ENCODE data around the gene UROS.
A peak's percentile ranks its signal among the peaks of the same experiment; 100 is the strongest.

The UROS gene

DNA sequence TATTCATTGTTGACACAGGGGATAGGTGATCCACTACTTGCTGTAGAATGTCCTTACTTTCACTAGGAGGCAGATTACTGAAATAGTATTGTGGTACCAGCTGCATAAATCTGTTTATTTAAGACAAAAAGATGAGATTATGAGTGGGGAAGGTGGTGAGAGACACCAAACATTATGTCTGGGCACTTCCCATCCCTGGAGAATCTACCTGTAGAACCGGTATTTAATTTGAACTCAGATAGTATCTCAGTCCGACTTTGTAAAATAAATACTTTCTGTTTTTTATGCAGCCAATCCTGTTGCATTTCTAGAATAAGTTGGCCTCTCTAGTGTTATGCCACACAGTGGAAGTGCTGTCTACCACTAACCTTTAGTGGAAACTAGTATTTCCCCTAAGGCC lies 13.7 kb upstream of the UROS start:
- no peaks in the 10 kb centered on the region for H3K9me3 ChIP-seq (ENCODE audit: control insufficient read depth, insufficient read depth, low read length)
- no CpG with 5 or more reads among the region's 2 CpGs for WGBS (ENCODE audit: insufficient coverage, insufficient read length)
- DNase-seq (ENCODE audit: low read depth, low spot score): no peak
- H3K27me3 ChIP-seq (ENCODE audit: control insufficient read depth, insufficient read depth, low read length): no peaks in the 10 kb centered on the region
- peaks cover 11% of the 10 kb centered on the region for H3K36me3 ChIP-seq (ENCODE audit: control insufficient read depth, insufficient read depth, low read length)
- no peaks in the 10 kb centered on the region for H3K4me1 ChIP-seq (ENCODE audit: control insufficient read depth, insufficient read depth, low read length)
- H3K4me3 ChIP-seq (ENCODE audit: low read length): no peak overlapping the region
- H3K27ac ChIP-seq (ENCODE audit: low read length): no peak overlapping the region

DNA sequence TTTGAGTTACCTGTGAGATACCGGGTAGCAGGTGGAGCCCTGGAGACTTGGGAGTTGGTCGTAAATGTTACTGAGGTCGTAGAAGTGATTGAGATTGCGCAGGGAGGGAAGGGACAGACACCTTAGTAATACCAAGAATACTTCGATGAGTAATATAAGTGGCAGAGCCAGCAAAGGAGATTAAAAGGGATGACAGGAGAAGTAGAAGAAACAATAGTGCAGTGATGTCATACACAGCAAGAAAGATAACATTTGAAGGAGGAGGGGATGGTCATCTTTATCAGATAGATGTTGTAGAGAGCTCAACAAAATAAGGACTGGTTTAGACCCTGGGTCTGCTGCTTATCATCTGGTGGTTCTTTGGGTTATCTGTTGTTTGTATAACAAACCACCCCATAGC lies 5.3 kb upstream of the UROS start:
- no peak overlapping the region for H3K4me3 ChIP-seq (ENCODE audit: low read length)
- H3K4me1 ChIP-seq (ENCODE audit: control insufficient read depth, insufficient read depth, low read length): no peaks in the 10 kb centered on the region
- no peak overlapping the region for H3K27ac ChIP-seq (ENCODE audit: low read length)
- peaks cover 22% of the 10 kb centered on the region; the same call in 1 of the 2 replicates for H3K36me3 ChIP-seq (ENCODE audit: control insufficient read depth, insufficient read depth, low read length)
- no CpG with 5 or more reads among the region's 5 CpGs for WGBS (ENCODE audit: insufficient coverage, insufficient read length)
- no peaks in the 10 kb centered on the region for H3K27me3 ChIP-seq (ENCODE audit: control insufficient read depth, insufficient read depth, low read length)
- no peaks in the 10 kb centered on the region for H3K9me3 ChIP-seq (ENCODE audit: control insufficient read depth, insufficient read depth, low read length)
- DNase-seq (ENCODE audit: low read depth, low spot score): no peak

DNA sequence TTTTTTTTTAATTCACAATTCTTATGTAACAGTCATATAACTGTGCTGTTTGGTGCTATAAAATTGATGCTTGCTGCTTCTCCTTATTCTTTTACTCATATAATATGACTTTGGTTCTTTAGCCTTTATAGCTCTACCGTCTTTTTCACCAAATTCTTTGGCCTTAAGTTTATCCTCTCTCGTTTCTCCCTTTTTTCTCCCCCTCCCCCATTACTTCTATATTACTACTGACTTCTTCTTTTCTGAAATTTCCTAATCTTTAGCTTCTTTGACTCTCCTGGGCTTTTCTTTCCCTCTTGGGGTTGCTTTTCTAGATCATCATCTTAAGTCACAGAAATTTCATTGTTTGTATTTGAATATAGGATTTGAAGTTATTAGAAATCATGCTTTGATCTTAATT lies 4.1 kb upstream of the UROS start:
- H3K4me1 ChIP-seq (ENCODE audit: control insufficient read depth, insufficient read depth, low read length): no peaks in the 10 kb centered on the region
- WGBS (ENCODE audit: insufficient coverage, insufficient read length): 100% methylated on average over 1 of the region's 2 CpGs
- no peak overlapping the region for H3K27ac ChIP-seq (ENCODE audit: low read length)
- peaks cover 22% of the 10 kb centered on the region; the same call in 1 of the 2 replicates for H3K36me3 ChIP-seq (ENCODE audit: control insufficient read depth, insufficient read depth, low read length)
- H3K9me3 ChIP-seq (ENCODE audit: control insufficient read depth, insufficient read depth, low read length): no peaks in the 10 kb centered on the region
- H3K4me3 ChIP-seq (ENCODE audit: low read length): no peak overlapping the region
- H3K27me3 ChIP-seq (ENCODE audit: control insufficient read depth, insufficient read depth, low read length): no peaks in the 10 kb centered on the region
- DNase-seq (ENCODE audit: low read depth, low spot score): no peak

DNA sequence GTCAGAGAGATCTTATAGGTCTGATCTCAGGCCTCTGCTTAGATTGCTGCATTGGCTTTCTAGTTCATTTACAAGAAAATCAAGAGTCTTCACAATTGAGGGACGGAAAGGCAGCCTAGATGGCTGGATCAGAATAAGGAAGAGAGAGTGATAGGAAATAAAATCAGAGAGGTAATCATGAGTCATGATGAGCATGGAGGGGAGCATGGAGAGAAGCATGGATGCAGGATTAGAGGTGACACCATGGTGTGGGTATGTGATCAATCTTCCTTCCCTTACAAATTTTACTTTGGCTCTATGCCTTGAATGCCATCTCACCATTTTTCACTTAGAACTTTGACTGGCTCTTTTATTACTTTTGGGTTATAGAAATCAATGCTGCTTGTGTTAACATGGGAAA lies 1.7 kb upstream of the UROS start:
- WGBS (ENCODE audit: insufficient coverage, insufficient read length): no CpG with 5 or more reads among the region's 1 CpG
- DNase-seq (ENCODE audit: low read depth, low spot score): no peak
- peaks cover 15% of the 10 kb centered on the region; the same call in 1 of the 2 replicates for H3K36me3 ChIP-seq (ENCODE audit: control insufficient read depth, insufficient read depth, low read length)
- no peak overlapping the region for H3K27ac ChIP-seq (ENCODE audit: low read length)
- no peaks in the 10 kb centered on the region for H3K4me1 ChIP-seq (ENCODE audit: control insufficient read depth, insufficient read depth, low read length)
- no peaks in the 10 kb centered on the region for H3K9me3 ChIP-seq (ENCODE audit: control insufficient read depth, insufficient read depth, low read length)
- no peak overlapping the region; the same call in 1 of the 2 replicates for H3K4me3 ChIP-seq (ENCODE audit: low read length)
- no peaks in the 10 kb centered on the region for H3K27me3 ChIP-seq (ENCODE audit: control insufficient read depth, insufficient read depth, low read length)

DNA sequence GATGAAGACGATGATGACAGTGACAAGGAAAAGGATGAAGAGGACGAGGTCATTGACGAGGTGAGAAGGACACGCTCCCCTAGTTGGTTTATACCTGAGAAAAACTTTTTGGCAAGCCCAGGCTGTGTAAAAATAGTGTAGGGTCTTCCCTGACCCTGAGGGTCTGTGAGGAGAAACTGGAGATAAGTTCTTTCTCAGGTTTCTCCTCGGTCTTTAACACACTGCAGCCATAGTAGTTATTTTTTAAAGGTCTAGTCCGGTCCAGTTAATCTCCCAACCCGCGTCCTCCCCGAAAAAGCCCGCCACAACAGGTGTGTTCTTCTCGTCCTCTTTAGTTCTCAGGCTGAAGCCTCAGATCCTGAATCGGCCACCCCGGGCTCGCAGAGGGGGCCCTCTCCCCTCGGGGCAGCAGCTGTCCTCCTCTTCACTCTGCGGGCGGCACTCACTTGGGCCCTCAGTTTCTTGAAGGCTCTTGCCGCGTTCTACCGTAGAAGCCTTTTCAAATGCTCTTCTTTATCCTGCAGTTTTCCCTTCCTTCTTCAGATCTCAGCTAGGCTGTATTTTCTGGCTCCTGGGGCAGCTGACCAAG lies 699 bp upstream of the UROS start:
- H3K27ac ChIP-seq (ENCODE audit: low read length): no peak overlapping the region

DNA sequence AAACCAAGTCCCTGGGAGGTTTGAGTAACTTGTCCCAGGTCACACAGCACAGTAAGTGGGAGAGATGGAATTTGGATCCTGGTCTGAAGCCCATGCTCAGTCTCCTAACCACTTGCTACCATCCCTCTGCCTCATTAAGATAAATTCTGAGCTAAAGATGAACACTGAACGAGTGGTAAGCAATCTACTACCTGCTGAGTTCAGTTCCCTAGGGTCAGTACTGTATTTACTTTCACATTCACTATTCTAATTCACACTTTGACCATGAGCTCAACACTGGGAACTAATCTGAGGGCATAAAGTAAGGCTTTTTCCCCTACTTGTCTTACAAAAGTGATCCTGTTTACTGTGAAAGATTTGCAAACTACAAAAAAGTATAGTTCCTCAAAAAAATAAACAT lies 2.4 kb downstream of the UROS start:
- no CpG with 5 or more reads among the region's 1 CpG for WGBS (ENCODE audit: insufficient coverage, insufficient read length)
- DNase-seq (ENCODE audit: low read depth, low spot score): no peak
- H3K27ac ChIP-seq (ENCODE audit: low read length): no peak overlapping the region

More for the DNA sequence above, 699 bp upstream of the UROS start:
- H3K4me1 ChIP-seq (ENCODE audit: control insufficient read depth, insufficient read depth, low read length): no peaks in the 10 kb centered on the region
- H3K4me3 ChIP-seq (ENCODE audit: low read length): peak overlapping the region; percentile 55
- H3K36me3 ChIP-seq (ENCODE audit: control insufficient read depth, insufficient read depth, low read length): peaks cover 12% of the 10 kb centered on the region; the same call in 1 of the 2 replicates
- H3K27me3 ChIP-seq (ENCODE audit: control insufficient read depth, insufficient read depth, low read length): no peaks in the 10 kb centered on the region
- WGBS (ENCODE audit: insufficient coverage, insufficient read length): no CpG with 5 or more reads among the region's 20 CpGs
- no peaks in the 10 kb centered on the region for H3K9me3 ChIP-seq (ENCODE audit: control insufficient read depth, insufficient read depth, low read length)
- no peak for DNase-seq (ENCODE audit: low read depth, low spot score)

DNA sequence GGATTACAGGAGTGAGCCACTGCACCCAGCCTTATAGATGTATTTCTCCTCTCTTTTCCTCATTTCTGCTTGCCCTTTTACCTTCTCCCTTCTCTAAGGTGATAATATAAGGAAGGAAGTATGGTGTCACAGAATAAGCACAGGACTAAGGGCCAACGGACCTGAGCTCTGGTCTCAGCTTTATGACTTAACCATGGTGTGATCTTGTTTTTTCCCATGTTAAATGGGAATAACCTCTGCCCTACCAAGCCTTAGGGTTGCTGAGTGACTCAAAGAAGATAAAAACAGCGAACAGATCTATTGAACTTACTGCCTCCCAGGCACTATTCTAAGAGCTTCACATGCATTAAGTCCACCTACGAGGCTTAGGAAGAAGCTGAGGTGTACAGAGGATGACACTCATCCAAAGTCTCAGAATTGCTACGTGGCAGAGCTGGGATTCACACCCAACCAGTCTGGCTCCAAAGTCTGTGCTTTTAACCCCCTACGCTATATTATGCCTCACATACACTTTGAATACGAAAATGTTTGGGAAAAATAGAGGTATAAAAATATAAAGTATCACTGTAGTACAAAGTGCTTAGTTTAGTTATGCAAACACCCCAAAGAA lies 5.6 kb downstream of the UROS start:
- Histone ChIP-seq H3K9me3 (ENCODE audit: control insufficient read depth, insufficient read depth, low read length) (no peaks in the 10 kb centered on the region), H3K36me3 (ENCODE audit: control insufficient read depth, insufficient read depth, low read length) (peaks cover 2% of the 10 kb centered on the region; the same call in 1 of the 2 replicates), H3K4me3 (ENCODE audit: low read length) (no peak overlapping the region), H3K27ac (ENCODE audit: low read length) (no peak overlapping the region), H3K4me1 (ENCODE audit: control insufficient read depth, insufficient read depth, low read length) (no peaks in the 10 kb centered on the region), H3K27me3 (ENCODE audit: control insufficient read depth, insufficient read depth, low read length) (no peaks in the 10 kb centered on the region)
- DNase-seq (ENCODE audit: low read depth, low spot score): no peak
- no CpG with 5 or more reads among the region's 6 CpGs for WGBS (ENCODE audit: insufficient coverage, insufficient read length)

More for the DNA sequence above, 2.4 kb downstream of the UROS start:
- Histone ChIP-seq H3K4me3 (ENCODE audit: low read length) (no peak overlapping the region), H3K36me3 (ENCODE audit: control insufficient read depth, insufficient read depth, low read length) (no peaks in the 10 kb centered on the region), H3K9me3 (ENCODE audit: control insufficient read depth, insufficient read depth, low read length) (no peaks in the 10 kb centered on the region), H3K4me1 (ENCODE audit: control insufficient read depth, insufficient read depth, low read length) (no peaks in the 10 kb centered on the region), H3K27me3 (ENCODE audit: control insufficient read depth, insufficient read depth, low read length) (no peaks in the 10 kb centered on the region)

DNA sequence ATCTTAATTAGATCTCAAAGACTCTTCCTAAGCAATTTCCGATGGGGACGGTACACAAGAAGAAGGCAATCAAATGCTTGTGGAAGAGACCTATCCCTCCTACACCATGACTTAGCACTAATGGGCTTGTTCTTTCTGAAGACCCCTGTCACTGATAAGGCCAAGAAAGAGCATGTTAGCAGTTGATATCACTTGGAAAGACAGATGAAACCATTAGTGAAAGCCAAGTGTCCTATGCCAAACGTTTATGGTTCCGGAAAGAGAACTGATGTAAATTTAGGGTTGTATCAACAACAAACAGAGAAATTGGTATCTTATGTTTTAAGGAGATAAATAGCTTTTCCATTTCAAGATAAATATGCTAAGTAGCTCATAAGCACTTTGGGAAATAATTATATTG lies 6.5 kb downstream of the UROS start:
- H3K9me3 ChIP-seq (ENCODE audit: control insufficient read depth, insufficient read depth, low read length): no peaks in the 10 kb centered on the region
- H3K27ac ChIP-seq (ENCODE audit: low read length): no peak overlapping the region
- H3K4me3 ChIP-seq (ENCODE audit: low read length): no peak overlapping the region
- H3K36me3 ChIP-seq (ENCODE audit: control insufficient read depth, insufficient read depth, low read length): peaks cover 2% of the 10 kb centered on the region; the same call in 1 of the 2 replicates
- DNase-seq (ENCODE audit: low read depth, low spot score): no peak
- WGBS (ENCODE audit: insufficient coverage, insufficient read length): no CpG with 5 or more reads among the region's 4 CpGs
- H3K27me3 ChIP-seq (ENCODE audit: control insufficient read depth, insufficient read depth, low read length): no peaks in the 10 kb centered on the region
- no peaks in the 10 kb centered on the region for H3K4me1 ChIP-seq (ENCODE audit: control insufficient read depth, insufficient read depth, low read length)

DNA sequence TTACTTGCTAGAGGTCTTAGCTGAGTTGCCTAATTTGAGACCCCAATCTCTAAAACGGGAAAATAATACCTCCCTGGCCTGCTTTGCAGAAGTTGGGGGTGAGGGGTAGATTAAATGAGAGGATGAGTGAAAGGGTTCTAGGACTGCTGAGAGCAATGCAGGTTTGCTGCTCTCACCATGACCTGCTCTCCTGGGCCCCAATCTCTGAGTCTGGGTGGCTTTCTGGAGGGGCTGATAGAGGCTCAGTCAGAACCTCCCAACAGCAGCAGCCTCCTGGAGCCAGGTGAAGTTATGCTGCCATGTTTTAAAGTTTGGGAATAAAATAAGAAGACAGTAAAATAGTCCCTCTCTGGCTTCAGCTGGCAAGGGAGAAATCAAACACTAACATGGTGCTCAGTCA lies 7.3 kb downstream of the UROS start:
- Histone ChIP-seq H3K4me1 (ENCODE audit: control insufficient read depth, insufficient read depth, low read length) (no peaks in the 10 kb centered on the region), H3K4me3 (ENCODE audit: low read length) (no peak overlapping the region), H3K27ac (ENCODE audit: low read length) (no peak overlapping the region), H3K27me3 (ENCODE audit: control insufficient read depth, insufficient read depth, low read length) (no peaks in the 10 kb centered on the region), H3K36me3 (ENCODE audit: control insufficient read depth, insufficient read depth, low read length) (peaks cover 2% of the 10 kb centered on the region; the same call in 1 of the 2 replicates), H3K9me3 (ENCODE audit: control insufficient read depth, insufficient read depth, low read length) (no peaks in the 10 kb centered on the region)
- DNase-seq (ENCODE audit: low read depth, low spot score): no peak
- no CpG with 5 or more reads among the region's 1 CpG for WGBS (ENCODE audit: insufficient coverage, insufficient read length)

DNA sequence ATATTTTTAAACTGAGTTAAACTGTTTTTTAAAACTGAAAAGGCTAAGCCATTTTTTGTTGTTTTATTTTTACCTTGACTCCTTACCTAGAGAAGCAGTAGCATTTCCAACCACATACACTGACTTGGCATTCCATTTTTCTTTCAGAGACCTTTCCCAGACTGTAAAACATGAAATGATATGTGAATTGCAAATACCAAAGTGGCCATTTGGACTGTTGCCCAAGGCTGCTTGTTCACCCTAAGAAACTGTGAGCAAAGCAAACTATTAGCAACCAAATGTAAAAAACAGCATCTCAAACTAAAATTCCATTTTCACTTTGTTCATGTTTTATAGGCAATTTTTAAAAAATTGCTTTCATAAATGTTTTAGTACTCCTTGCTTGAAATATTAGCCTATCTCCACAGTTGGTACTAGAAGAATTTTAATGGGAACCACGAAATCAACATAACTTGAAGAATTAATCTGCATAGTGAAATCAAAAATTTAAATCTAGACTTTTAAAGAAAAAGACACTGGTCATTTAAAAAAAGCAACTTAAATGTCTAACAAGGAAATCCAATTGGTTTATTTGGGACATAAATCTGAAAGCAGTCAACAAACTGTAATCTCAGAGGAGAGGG lies 10.8 kb downstream of the UROS start:
- H3K27ac ChIP-seq (ENCODE audit: low read length): no peak overlapping the region
- DNase-seq (ENCODE audit: low read depth, low spot score): no peak
- H3K4me1 ChIP-seq (ENCODE audit: control insufficient read depth, insufficient read depth, low read length): no peaks in the 10 kb centered on the region
- H3K4me3 ChIP-seq (ENCODE audit: low read length): no peak overlapping the region
- no peaks in the 10 kb centered on the region for H3K27me3 ChIP-seq (ENCODE audit: control insufficient read depth, insufficient read depth, low read length)
- no peaks in the 10 kb centered on the region for H3K9me3 ChIP-seq (ENCODE audit: control insufficient read depth, insufficient read depth, low read length)
- WGBS (ENCODE audit: insufficient coverage, insufficient read length): no CpG with 5 or more reads among the region's 1 CpG
- H3K36me3 ChIP-seq (ENCODE audit: control insufficient read depth, insufficient read depth, low read length): peaks cover 2% of the 10 kb centered on the region; the same call in 1 of the 2 replicates
